Memory B cell (primary cell): ENCODE measurements around the gene S1PR3.

Source experiments
- ATAC-seq: fragments of 150-1000 bp; cut with Tn5 transposase; 2 replicates; pipeline ENCODE4 v1.10.0; 2021; ENCODE audit warnings: low read depth, mild to moderate bottlenecking, moderate library complexity
- DNase-seq, 2 donors: peaks; one replicate each; pipeline ENCODE4 v3.0.0; 2022; ENCODE audit warnings: low spot score in 2 of 2
- H3K27ac Mint-ChIP-seq: one replicate; pipeline ENCODE4 v1.8.0; 2022; ENCODE audit warnings: mild to moderate bottlenecking, moderate library complexity, mixed read lengths
- H3K27me3 Mint-ChIP-seq: one replicate; pipeline ENCODE4 v1.8.0; 2022; ENCODE audit warnings: mixed read lengths
- H3K36me3 Mint-ChIP-seq: one replicate; pipeline ENCODE4 v1.8.0; 2022; ENCODE audit warnings: mild to moderate bottlenecking, mixed read lengths
- H3K4me1 Mint-ChIP-seq: one replicate; pipeline ENCODE4 v1.8.0; 2022; ENCODE audit warnings: mixed read lengths
- H3K4me3 Mint-ChIP-seq: one replicate; pipeline ENCODE4 v1.8.0; 2022; ENCODE audit warnings: mild to moderate bottlenecking, moderate library complexity, mixed read lengths
- H3K9me3 Mint-ChIP-seq: one replicate; pipeline ENCODE4 v1.8.0; 2022; ENCODE audit warnings: mixed read lengths

The S1PR3 gene

GRCh38 chr9:88975966-88976889, 15.0 kb upstream of the S1PR3 start:
- H3K4me1 Mint-ChIP-seq, result no peaks in the 10 kb centered on the region
- ATAC-seq (no peak), DNase-seq (no peak)
- H3K9me3 Mint-ChIP-seq, result peaks cover under 1% of the 10 kb centered on the region
- H3K36me3 Mint-ChIP-seq, result no peaks in the 10 kb centered on the region
- H3K27ac Mint-ChIP-seq, result no peak overlapping the region
- H3K27me3 Mint-ChIP-seq, result peaks cover 5% of the 10 kb centered on the region
- H3K4me3 Mint-ChIP-seq, result no peak overlapping the region

- no peak overlapping the region for H3K27ac Mint-ChIP-seq
- DNase-seq (no peak), ATAC-seq (no peak)
- H3K4me1 Mint-ChIP-seq, result no peaks in the 10 kb centered on the region
- H3K9me3 Mint-ChIP-seq, result no peaks in the 10 kb centered on the region
- no peak overlapping the region for H3K4me3 Mint-ChIP-seq
- H3K27me3 Mint-ChIP-seq, result peaks cover 5% of the 10 kb centered on the region
- H3K36me3 Mint-ChIP-seq, result no peaks in the 10 kb centered on the region
Observed at GRCh38 chr9:88976890-88977257, 14.4 kb upstream of the S1PR3 start.

- H3K4me1 Mint-ChIP-seq, result no peaks in the 10 kb centered on the region
- no peak for DNase-seq
- H3K36me3 Mint-ChIP-seq, result no peaks in the 10 kb centered on the region
- H3K9me3 Mint-ChIP-seq, result no peaks in the 10 kb centered on the region
- peaks cover 5% of the 10 kb centered on the region for H3K27me3 Mint-ChIP-seq
- ATAC-seq, result no peak
- no peak overlapping the region for H3K27ac Mint-ChIP-seq
- no peak overlapping the region for H3K4me3 Mint-ChIP-seq
Observed at GRCh38 chr9:88978034-88978433, 13.2 kb upstream of the S1PR3 start.

GRCh38 chr9:88979021-88979420, 12.2 kb upstream of the S1PR3 start:
- Mint-ChIP-seq H3K36me3 (no peaks in the 10 kb centered on the region), H3K27me3 (peaks cover 5% of the 10 kb centered on the region), H3K4me3 (no peak overlapping the region), H3K9me3 (no peaks in the 10 kb centered on the region), H3K27ac (no peak overlapping the region), H3K4me1 (no peaks in the 10 kb centered on the region)
- DNase-seq, result no peak
- no peak for ATAC-seq

- ATAC-seq, result no peak
- Mint-ChIP-seq H3K9me3 (no peaks in the 10 kb centered on the region), H3K36me3 (no peaks in the 10 kb centered on the region), H3K4me3 (no peak overlapping the region), H3K4me1 (no peaks in the 10 kb centered on the region), H3K27ac (no peak overlapping the region), H3K27me3 (peaks cover 5% of the 10 kb centered on the region)
- DNase-seq, result no peak
Observed at GRCh38 chr9:88979791-88980190, 11.5 kb upstream of the S1PR3 start.

- peaks cover 5% of the 10 kb centered on the region for H3K27me3 Mint-ChIP-seq
- no peaks in the 10 kb centered on the region for H3K36me3 Mint-ChIP-seq
- no peak overlapping the region for H3K27ac Mint-ChIP-seq
- no peak overlapping the region for H3K4me3 Mint-ChIP-seq
- H3K9me3 Mint-ChIP-seq, result no peaks in the 10 kb centered on the region
- no peak for DNase-seq
- H3K4me1 Mint-ChIP-seq, result no peaks in the 10 kb centered on the region
- no peak for ATAC-seq
Observed at GRCh38 chr9:88980740-88981203, 10.5 kb upstream of the S1PR3 start.

- no peaks in the 10 kb centered on the region for H3K4me1 Mint-ChIP-seq
- H3K27me3 Mint-ChIP-seq, result peaks cover 1% of the 10 kb centered on the region
- H3K36me3 Mint-ChIP-seq, result no peaks in the 10 kb centered on the region
- no peak overlapping the region for H3K4me3 Mint-ChIP-seq
- no peak overlapping the region for H3K27ac Mint-ChIP-seq
- ATAC-seq (no peak), DNase-seq (no peak)
- H3K9me3 Mint-ChIP-seq, result no peaks in the 10 kb centered on the region
Observed at GRCh38 chr9:88983865-88984542, 7.3 kb upstream of the S1PR3 start.

GRCh38 chr9:88984543-88984883, 6.8 kb upstream of the S1PR3 start:
- Mint-ChIP-seq H3K4me3 (no peak overlapping the region), H3K36me3 (no peaks in the 10 kb centered on the region), H3K27me3 (peaks cover 1% of the 10 kb centered on the region), H3K9me3 (no peaks in the 10 kb centered on the region), H3K4me1 (no peaks in the 10 kb centered on the region), H3K27ac (no peak overlapping the region)
- ATAC-seq (no peak), DNase-seq (no peak)

- peaks cover 4% of the 10 kb centered on the region for H3K27me3 Mint-ChIP-seq
- H3K4me1 Mint-ChIP-seq, result no peaks in the 10 kb centered on the region
- DNase-seq, result no peak
- ATAC-seq, result no peak
- no peak overlapping the region for H3K27ac Mint-ChIP-seq
- H3K9me3 Mint-ChIP-seq, result no peaks in the 10 kb centered on the region
- H3K36me3 Mint-ChIP-seq, result no peaks in the 10 kb centered on the region
- no peak overlapping the region for H3K4me3 Mint-ChIP-seq
Observed at GRCh38 chr9:88985616-88986015, 5.7 kb upstream of the S1PR3 start.

- Mint-ChIP-seq H3K4me1 (no peaks in the 10 kb centered on the region), H3K27me3 (peaks cover 5% of the 10 kb centered on the region), H3K4me3 (no peak overlapping the region), H3K9me3 (no peaks in the 10 kb centered on the region), H3K36me3 (no peaks in the 10 kb centered on the region), H3K27ac (no peak overlapping the region)
- DNase-seq (no peak), ATAC-seq (no peak)
Observed at GRCh38 chr9:88986776-88987175, 4.5 kb upstream of the S1PR3 start.

GRCh38 chr9:88987661-88988060, 3.6 kb upstream of the S1PR3 start:
- ATAC-seq (no peak), DNase-seq (no peak)
- Mint-ChIP-seq H3K27ac (no peak overlapping the region), H3K9me3 (no peaks in the 10 kb centered on the region), H3K4me3 (no peak overlapping the region), H3K36me3 (no peaks in the 10 kb centered on the region), H3K4me1 (no peaks in the 10 kb centered on the region), H3K27me3 (peaks cover 8% of the 10 kb centered on the region)

- H3K36me3 Mint-ChIP-seq, result no peaks in the 10 kb centered on the region
- no peaks in the 10 kb centered on the region for H3K9me3 Mint-ChIP-seq
- H3K4me3 Mint-ChIP-seq, result no peak overlapping the region
- no peak for ATAC-seq
- H3K27me3 Mint-ChIP-seq, result peaks cover 9% of the 10 kb centered on the region
- H3K27ac Mint-ChIP-seq, result no peak overlapping the region
- no peaks in the 10 kb centered on the region for H3K4me1 Mint-ChIP-seq
- no peak for DNase-seq
Observed at GRCh38 chr9:88988796-88989641, 2.2 kb upstream of the S1PR3 start.

- Mint-ChIP-seq H3K27me3 (peaks cover 9% of the 10 kb centered on the region), H3K36me3 (no peaks in the 10 kb centered on the region), H3K4me1 (no peaks in the 10 kb centered on the region), H3K9me3 (no peaks in the 10 kb centered on the region), H3K4me3 (no peak overlapping the region), H3K27ac (no peak overlapping the region)
- DNase-seq (no peak), ATAC-seq (no peak)
Observed at GRCh38 chr9:88990041-88990728, 1.1 kb upstream of the S1PR3 start.

- Mint-ChIP-seq H3K27ac (no peak overlapping the region), H3K4me1 (no peaks in the 10 kb centered on the region), H3K9me3 (no peaks in the 10 kb centered on the region), H3K36me3 (no peaks in the 10 kb centered on the region), H3K4me3 (no peak overlapping the region), H3K27me3 (peaks cover 9% of the 10 kb centered on the region)
- ATAC-seq (no peak), DNase-seq (no peak)
Observed at GRCh38 chr9:88990729-88991065, 571 bp upstream of the S1PR3 start.
